SK-N-SH treated with all-trans-retinoic acid at 6 μM for 48 hours (cell line): ENCODE measurements around the gene CLEC16A.

Experiments
- ATAC-seq: fragments of 200-7000 bp; cut with Tn5 transposase; 3 replicates; pipeline ENCODE4 v1.9.1; 2020; ENCODE audit warnings: mild to moderate bottlenecking, moderate library complexity
- ARNTL ChIP-seq: fragments of 450-650 bp; formaldehyde crosslinking; IDR thresholded peaks from 2 replicates; pipeline ENCODE4 v1.5.0; 2020; ENCODE audit warnings: low read depth, mild to moderate bottlenecking, moderate library complexity, borderline replicate concordance
- CSDC2 ChIP-seq: fragments of 250-450 bp; sonication (Bioruptor Pico); IDR thresholded peaks from 2 replicates; pipeline ENCODE4 v1.5.0; 2020; ENCODE audit warnings: mild to moderate bottlenecking, moderate library complexity
- ESRRG ChIP-seq: fragments of 250-450 bp; sonication (Bioruptor Pico); IDR thresholded peaks from 2 replicates; pipeline ENCODE4 v1.6.1; 2021; ENCODE audit warnings: mild to moderate bottlenecking
- GLIS3 ChIP-seq: fragments of 250-450 bp; sonication (Bioruptor Pico); IDR thresholded peaks from 2 replicates; pipeline ENCODE4 v1.5.0; 2020; ENCODE audit warnings: mild to moderate bottlenecking, moderate library complexity
- ISL1 ChIP-seq: fragments of 250-450 bp; sonication (Bioruptor Pico); IDR thresholded peaks from 2 replicates; pipeline ENCODE4 v2.1.2; 2022; ENCODE audit warnings: mild to moderate bottlenecking, moderate library complexity
- OSR1 ChIP-seq: fragments of 250-450 bp; sonication (Bioruptor Pico); IDR thresholded peaks from 2 replicates; pipeline ENCODE4 v1.8.0; 2022; ENCODE audit warnings: moderate library complexity, mild to moderate bottlenecking, inconsistent platforms
- POU6F1 ChIP-seq: fragments of 250-450 bp; sonication (Bioruptor Pico); IDR thresholded peaks from 2 replicates; pipeline ENCODE4 v1.8.0; 2021; ENCODE audit warnings: low read depth, mild to moderate bottlenecking, moderate library complexity, borderline replicate concordance
- PPARA ChIP-seq: fragments of 250-450 bp; sonication (Bioruptor Pico); IDR thresholded peaks from 2 replicates; pipeline ENCODE4 v1.5.0; 2020; ENCODE audit warnings: mild to moderate bottlenecking, borderline replicate concordance
- RARB ChIP-seq: fragments of 250-450 bp; sonication (Bioruptor Pico); IDR thresholded peaks from 2 replicates; pipeline ENCODE4 v1.8.0; 2021; ENCODE audit warnings: mild to moderate bottlenecking, moderate library complexity
- SNAI2 ChIP-seq: fragments of 250-450 bp; sonication (Bioruptor Pico); IDR thresholded peaks from 2 replicates; pipeline ENCODE4 v1.5.0; 2020; ENCODE audit warnings: mild to moderate bottlenecking, moderate library complexity
- TCF4 ChIP-seq: fragments of 250-450 bp; sonication (Bioruptor Pico); IDR thresholded peaks from 2 replicates; pipeline ENCODE4 v1.8.0; 2021; ENCODE audit warnings: mild to moderate bottlenecking, moderate library complexity, borderline replicate concordance
- TOX ChIP-seq: fragments of 250-450 bp; sonication (Bioruptor Pico); IDR thresholded peaks from 2 replicates; pipeline ENCODE4 v1.8.0; 2021; ENCODE audit warnings: mild to moderate bottlenecking, moderate library complexity, borderline replicate concordance
- ZC3H10 ChIP-seq: fragments of 250-450 bp; sonication (Bioruptor Pico); IDR thresholded peaks from 2 replicates; pipeline ENCODE4 v1.5.1; 2021; ENCODE audit warnings: mild to moderate bottlenecking, moderate library complexity
- ZFP3 ChIP-seq: fragments of 250-450 bp; sonication (Bioruptor Pico); IDR thresholded peaks from 2 replicates; pipeline ENCODE4 v1.5.0; 2020; ENCODE audit warnings: mild to moderate bottlenecking, moderate library complexity
- ZFP30 ChIP-seq: fragments of 450-650 bp; formaldehyde crosslinking; IDR thresholded peaks from 2 replicates; pipeline ENCODE4 v1.5.0; 2022; ENCODE audit warnings: mild to moderate bottlenecking, moderate library complexity
- ZNF70 ChIP-seq: fragments of 450-650 bp; formaldehyde crosslinking; IDR thresholded peaks from 2 replicates; pipeline ENCODE4 v1.5.0; 2020; ENCODE audit warnings: mild to moderate bottlenecking, moderate library complexity
- ZNF8 ChIP-seq: fragments of 450-650 bp; formaldehyde crosslinking; IDR thresholded peaks from 2 replicates; pipeline ENCODE4 v1.5.0; 2020; ENCODE audit warnings: mild to moderate bottlenecking, moderate library complexity
- TF ChIP-seq, protein P1 (sequence below): fragments of 250-450 bp; sonication (Bioruptor Pico); IDR thresholded peaks from 2 replicates; pipeline ENCODE4 v1.5.1; 2020; ENCODE audit warnings: low read depth, mild to moderate bottlenecking, moderate library complexity
- TF ChIP-seq, protein P2 (sequence below): fragments of 250-450 bp; sonication (Bioruptor Pico); IDR thresholded peaks from 2 replicates; pipeline ENCODE4 v1.5.1; 2021; ENCODE audit warnings: mild to moderate bottlenecking, moderate library complexity
- TF ChIP-seq, protein P3 (sequence below): fragments of 250-450 bp; sonication (Bioruptor Pico); IDR thresholded peaks from 2 replicates; pipeline ENCODE4 v1.8.0; 2020; ENCODE audit warnings: mild to moderate bottlenecking, moderate library complexity, borderline replicate concordance

The CLEC16A gene

GRCh38 chr16:11090232-11090631 lies 145.9 kb downstream of the CLEC16A start:
- no peak for ATAC-seq
- TF ChIP-seq ZFP30 (CRISPR knock-in tag) (no peak), SNAI2 (CRISPR knock-in tag) (no peak), PPARA (CRISPR knock-in tag) (no peak), POU6F1 (CRISPR knock-in tag) (no peak), CSDC2 (CRISPR knock-in tag) (no peak), ARNTL (no peak), GLIS3 (CRISPR knock-in tag) (no peak), ZNF8 (CRISPR knock-in tag) (no peak), TCF4 (CRISPR knock-in tag) (no peak), OSR1 (CRISPR knock-in tag) (no peak), ZC3H10 (CRISPR knock-in tag) (no peak), ESRRG (CRISPR knock-in tag) (no peak)
- TF ChIP-seq, protein P1, sequence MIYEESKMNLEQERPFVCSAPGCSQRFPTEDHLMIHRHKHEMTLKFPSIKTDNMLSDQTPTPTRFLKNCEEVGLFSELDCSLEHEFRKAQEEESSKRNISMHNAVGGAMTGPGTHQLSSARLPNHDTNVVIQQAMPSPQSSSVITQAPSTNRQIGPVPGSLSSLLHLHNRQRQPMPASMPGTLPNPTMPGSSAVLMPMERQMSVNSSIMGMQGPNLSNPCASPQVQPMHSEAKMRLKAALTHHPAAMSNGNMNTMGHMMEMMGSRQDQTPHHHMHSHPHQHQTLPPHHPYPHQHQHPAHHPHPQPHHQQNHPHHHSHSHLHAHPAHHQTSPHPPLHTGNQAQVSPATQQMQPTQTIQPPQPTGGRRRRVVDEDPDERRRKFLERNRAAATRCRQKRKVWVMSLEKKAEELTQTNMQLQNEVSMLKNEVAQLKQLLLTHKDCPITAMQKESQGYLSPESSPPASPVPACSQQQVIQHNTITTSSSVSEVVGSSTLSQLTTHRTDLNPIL = no peak
- TF ChIP-seq, protein P2, sequence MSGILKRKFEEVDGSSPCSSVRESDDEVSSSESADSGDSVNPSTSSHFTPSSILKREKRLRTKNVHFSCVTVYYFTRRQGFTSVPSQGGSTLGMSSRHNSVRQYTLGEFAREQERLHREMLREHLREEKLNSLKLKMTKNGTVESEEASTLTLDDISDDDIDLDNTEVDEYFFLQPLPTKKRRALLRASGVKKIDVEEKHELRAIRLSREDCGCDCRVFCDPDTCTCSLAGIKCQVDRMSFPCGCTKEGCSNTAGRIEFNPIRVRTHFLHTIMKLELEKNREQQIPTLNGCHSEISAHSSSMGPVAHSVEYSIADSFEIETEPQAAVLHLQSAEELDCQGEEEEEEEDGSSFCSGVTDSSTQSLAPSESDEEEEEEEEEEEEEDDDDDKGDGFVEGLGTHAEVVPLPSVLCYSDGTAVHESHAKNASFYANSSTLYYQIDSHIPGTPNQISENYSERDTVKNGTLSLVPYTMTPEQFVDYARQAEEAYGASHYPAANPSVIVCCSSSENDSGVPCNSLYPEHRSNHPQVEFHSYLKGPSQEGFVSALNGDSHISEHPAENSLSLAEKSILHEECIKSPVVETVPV (CRISPR knock-in tag) = no peak
- TF ChIP-seq, protein P3, sequence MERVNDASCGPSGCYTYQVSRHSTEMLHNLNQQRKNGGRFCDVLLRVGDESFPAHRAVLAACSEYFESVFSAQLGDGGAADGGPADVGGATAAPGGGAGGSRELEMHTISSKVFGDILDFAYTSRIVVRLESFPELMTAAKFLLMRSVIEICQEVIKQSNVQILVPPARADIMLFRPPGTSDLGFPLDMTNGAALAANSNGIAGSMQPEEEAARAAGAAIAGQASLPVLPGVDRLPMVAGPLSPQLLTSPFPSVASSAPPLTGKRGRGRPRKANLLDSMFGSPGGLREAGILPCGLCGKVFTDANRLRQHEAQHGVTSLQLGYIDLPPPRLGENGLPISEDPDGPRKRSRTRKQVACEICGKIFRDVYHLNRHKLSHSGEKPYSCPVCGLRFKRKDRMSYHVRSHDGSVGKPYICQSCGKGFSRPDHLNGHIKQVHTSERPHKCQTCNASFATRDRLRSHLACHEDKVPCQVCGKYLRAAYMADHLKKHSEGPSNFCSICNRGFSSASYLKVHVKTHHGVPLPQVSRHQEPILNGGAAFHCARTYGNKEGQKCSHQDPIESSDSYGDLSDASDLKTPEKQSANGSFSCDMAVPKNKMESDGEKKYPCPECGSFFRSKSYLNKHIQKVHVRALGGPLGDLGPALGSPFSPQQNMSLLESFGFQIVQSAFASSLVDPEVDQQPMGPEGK (CRISPR knock-in tag) = no peak

DNA sequence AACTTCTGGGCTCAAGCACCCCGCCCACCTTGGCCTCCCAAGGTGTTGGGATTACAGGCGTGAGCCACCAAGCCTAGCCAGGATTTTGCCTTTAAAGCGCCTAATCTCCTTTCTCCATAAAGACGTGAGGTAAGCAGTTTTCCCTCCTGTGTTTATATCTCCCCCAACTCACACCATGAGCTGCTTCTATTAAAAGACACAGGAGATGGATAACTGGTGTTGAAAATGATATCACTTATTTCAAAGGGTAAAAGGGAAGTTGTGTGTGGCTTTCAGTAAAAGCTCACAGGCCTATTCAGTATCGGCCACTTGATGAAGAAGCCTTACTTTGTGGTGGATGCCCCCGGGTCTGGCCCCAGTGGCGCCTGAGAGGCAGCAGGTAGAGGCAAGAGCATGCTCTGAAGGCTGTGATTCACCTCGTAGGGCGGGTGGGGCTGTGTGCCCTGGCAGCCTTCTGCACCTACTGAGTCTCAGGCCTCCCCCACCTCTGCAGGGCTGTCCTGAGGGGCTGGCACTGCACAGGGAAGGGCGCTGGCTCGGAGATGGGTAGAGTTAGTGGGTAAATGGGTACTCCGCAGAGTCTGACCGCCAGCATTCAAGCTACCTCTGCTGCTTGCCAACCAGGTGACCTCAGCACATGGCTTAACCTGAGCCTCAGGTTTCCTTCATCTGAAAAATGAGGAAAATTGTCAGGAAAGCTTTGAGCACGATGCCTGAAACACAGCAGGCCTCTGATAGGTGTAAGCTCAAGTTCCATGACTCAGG lies 146.8 kb downstream of the CLEC16A start:
- TF ChIP-seq ZC3H10 (CRISPR knock-in tag) (no peak), ESRRG (CRISPR knock-in tag) (no peak), ZNF70 (no peak), PPARA (CRISPR knock-in tag) (no peak), ISL1 (CRISPR knock-in tag) (no peak), ZFP3 (CRISPR knock-in tag) (no peak)
- TF ChIP-seq, protein P1 = no peak
- no peak for ATAC-seq

GRCh38 chr16:11092788-11093571 lies 148.6 kb downstream of the CLEC16A start:
- no peak for ATAC-seq
- TF ChIP-seq ZFP3 (CRISPR knock-in tag) (no peak), ESRRG (CRISPR knock-in tag) (no peak), ZFP30 (CRISPR knock-in tag) (no peak), SNAI2 (CRISPR knock-in tag) (no peak), TOX (CRISPR knock-in tag) (no peak), ZNF8 (CRISPR knock-in tag) (no peak), ZNF70 (no peak), RARB (CRISPR knock-in tag) (no peak), GLIS3 (CRISPR knock-in tag) (no peak), TCF4 (CRISPR knock-in tag) (no peak), OSR1 (CRISPR knock-in tag) (no peak)
- TF ChIP-seq, protein P1 = no peak
- TF ChIP-seq, protein P3 (CRISPR knock-in tag) = no peak
- TF ChIP-seq, protein P2 (CRISPR knock-in tag) = no peak
